Left renal pelvis (tissue), 4 donors: ENCODE results near the gene CDK17. TPM values are rescaled to one million over a fixed set of nuclear protein-coding genes. Genes with fewer than 3 reads are reported as not detected.
"Not testable (repeated sequence)": the region's sequence is repeated elsewhere in the genome, so short reads cannot be mapped to it uniquely, and the experiment has no call there.

Experiments used
- DNase-seq, 4 donors: peaks; one replicate each; pipeline ENCODE4 v3.0.0-alpha.2; 2013; ENCODE audit warnings: low read depth in 4 of 4, low spot score in 3 of 4
- polyA plus RNA-seq, 4 donors: library from polyadenylated mRNA; unstranded; fragments of 120-200 nt; gene quantifications; one replicate each; pipeline ENCODE4 v1.2.1, GENCODE V29; 2013; ENCODE audit not compliant: insufficient read length in 4 of 4

The CDK17 gene
- polyA plus RNA-seq, 4 donors, result 30.3 to 44.1 (median 38.7) TPM

DNA sequence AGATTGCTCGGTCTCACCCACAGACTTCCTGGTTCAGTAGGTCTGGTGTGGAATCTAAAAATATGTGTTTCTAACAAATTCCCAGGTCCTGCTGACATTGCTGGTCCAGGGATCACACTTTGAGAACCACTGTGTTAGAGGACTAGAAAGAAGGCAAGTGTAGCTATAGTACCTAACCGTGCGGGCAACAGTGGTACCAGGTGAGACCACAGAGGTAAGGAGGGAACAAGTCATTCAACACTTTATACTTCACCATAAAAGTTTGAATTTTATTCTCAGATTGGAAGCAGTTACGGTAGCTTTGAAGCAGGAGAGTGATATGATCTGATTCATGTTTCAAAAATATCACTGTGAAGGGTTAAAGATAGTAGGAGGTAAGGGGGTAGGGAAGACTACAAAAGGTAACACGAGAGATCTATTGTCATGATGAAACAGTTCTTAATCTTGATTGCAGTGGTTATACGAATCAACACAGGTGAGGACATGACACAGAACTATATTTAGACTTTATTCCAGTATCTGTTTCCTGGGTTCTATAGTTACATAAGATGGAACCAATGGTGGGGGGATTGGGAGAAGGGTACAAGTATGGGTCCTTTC, 73.5 kb downstream of the CDK17 start:
- no peak for DNase-seq

DNA sequence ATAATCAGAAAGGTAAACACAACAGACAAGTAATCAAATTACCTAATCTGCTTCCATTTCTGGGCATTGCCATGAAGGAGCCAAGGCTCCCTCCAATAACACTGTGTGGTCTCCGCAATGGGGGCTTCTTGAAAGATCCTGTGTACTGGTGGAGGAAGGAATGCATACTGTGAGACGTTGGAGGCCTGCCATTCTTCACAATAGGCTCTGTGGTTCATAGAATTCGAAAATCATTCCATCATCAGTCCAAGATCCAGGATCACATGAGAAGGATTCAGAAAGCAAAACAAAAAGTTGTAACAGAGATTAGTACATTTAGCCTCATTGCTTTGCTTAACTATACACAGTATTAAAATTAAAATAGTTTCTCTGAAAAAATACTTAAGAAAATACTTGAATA, 76.3 kb downstream of the CDK17 start:
- DNase-seq, result no peak

DNA sequence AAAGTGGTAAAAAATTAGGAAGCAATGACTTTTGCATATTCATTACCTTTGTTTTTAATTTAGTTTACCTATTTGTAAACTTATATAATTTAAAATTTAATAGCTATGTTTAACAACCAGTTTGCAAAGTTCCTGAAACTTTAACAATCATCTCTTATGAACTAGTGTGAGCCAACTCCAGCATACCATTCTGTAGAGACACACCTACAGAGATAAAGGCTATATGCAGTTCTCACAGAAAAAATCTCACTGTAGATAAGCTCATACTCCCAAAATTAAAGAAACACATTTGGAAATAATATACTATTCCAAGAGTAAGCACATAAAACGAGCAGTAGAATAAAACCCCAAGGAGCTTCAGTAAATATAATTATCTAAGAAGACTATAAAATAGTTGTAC, 77.5 kb downstream of the CDK17 start:
- no peak for DNase-seq

DNA sequence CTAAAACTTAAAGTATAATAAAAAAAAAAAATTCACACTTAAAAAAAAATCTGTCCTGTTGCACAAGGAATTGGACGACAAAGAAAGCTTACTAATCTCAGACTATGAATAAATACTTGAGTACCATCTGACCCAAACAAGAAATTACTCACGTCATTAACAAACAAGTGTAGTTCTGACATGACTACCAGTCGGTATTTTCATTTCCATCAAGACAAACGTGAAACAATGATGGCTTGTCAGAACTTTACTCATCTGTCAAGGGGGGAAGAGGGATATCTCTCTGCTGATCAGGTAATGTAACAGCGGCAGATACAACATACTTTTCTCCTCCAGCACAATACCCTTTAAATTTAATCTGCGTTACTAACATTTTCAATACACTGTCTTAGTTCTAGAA, 78.3 kb downstream of the CDK17 start:
- no peak for DNase-seq

- not testable (repeated sequence) for DNase-seq
Observed at GRCh38 chr12:96317801-96318200, 82.4 kb downstream of the CDK17 start.

GRCh38 chr12:96315741-96316481, 84.3 kb downstream of the CDK17 start:
- DNase-seq, result not testable (repeated sequence)

DNA sequence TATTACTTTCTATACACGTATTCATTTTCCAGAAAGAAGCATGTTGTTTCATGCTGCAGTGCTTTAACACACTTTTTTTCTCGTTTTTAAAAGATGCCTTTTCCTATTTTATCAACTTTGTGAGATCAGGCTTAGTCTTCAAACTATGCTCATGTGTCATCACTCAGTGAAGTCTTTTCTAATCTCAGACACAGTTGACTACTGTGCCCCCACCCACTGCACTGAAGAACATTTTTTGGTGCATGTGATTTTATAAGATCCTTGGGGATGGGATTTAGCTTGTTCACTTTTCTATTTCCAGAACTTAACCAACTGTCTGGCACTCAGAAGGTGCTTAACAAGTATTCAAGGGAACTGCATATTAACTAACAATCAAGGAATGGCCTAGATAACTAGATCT, 85.5 kb downstream of the CDK17 start:
- DNase-seq, result no peak

GRCh38 chr12:96313606-96314005, 86.6 kb downstream of the CDK17 start:
- DNase-seq, result no peak

GRCh38 chr12:96311191-96311590, 89.0 kb downstream of the CDK17 start:
- DNase-seq, result no peak

- DNase-seq, result no peak
Observed at GRCh38 chr12:96310067-96310466, 90.2 kb downstream of the CDK17 start.

DNA sequence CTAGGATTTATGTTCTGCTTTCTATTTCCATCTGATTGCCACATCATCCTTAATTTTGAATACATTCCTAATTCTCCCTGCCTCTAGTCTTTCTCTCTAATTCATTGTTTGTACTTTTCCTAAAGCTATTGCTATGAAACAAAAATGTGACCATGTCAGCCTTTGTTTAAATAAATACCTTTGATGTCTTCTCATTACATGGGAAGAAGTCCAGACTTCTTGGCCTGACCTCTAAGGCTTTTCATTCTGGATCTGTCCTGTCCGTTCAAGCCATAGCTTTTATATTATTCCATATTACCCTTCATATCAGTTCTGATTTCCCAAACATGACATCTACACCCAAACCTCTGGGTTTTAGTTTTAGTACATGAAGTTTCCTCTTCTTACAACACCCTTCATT, 91.4 kb downstream of the CDK17 start:
- no peak for DNase-seq

GRCh38 chr12:96305665-96306064, 94.6 kb downstream of the CDK17 start:
- DNase-seq, result no peak

GRCh38 chr12:96303653-96304052, 96.6 kb downstream of the CDK17 start:
- no peak for DNase-seq

DNA sequence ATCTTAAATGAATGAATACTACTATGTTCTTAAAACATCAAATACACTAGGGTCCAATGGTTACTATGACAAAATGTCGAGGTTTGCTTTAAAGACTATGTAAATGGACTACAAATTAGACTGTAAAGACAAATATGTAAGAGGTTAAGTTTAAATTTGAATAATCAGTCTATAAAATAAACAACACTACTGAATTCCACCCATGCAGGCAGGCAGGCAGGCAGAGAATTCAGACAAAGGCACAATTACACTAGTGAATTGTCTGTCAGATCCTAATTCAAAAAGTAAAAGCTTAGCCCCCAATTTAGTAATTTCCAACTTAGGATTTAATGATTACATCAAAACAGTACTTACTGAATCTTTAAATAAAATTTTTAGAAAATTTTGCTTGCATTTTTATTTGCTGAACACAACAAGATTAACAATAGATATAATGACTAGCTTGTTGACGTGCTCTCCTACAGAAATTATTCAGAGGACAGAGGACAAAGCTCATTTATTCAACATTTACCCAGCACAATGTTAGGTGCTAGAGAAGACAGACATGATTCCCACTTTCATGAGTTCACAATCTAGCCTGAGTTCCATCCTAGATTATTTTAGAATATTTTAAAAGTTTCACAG, 97.4 kb downstream of the CDK17 start:
- no peak for DNase-seq

DNA sequence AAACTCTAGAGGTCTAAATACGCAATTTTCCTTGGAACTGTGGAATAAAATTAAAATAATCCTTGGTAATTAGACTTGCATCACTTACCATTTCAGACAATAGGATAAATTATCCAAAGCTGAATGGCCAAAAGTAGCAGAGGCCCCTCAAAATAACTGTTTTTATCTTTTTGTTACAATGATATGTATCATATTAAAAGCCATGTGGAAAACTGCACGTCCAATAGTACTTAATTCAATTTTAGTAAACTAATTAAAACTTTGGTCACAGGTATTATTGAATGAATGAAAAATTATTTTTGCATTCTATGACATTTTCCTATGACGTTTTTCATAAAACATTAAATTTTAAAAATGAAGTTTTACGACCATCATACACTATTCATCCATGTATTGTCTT, 98.5 kb downstream of the CDK17 start:
- DNase-seq, result no peak

DNA sequence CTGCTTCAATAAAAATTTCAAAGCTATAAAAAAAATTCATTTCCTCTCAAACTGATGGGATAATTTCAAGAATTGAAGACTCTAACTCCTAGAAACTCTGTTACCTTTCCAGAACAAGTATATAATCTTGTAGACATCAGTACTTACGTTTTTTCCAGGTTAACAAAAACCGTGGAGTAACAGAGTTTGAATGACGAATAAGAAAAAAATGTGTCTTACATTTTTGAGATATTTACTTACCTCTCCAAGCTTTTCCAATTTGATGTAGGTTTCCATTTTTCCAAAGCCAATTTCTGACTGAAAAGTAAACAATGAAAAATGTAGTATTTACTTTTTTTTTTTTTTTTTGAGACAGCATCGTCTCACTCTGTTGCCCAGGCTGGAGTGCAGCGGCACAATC, 100.2 kb downstream of the CDK17 start:
- no peak for DNase-seq

- no peak for DNase-seq
Observed at GRCh38 chr12:96297504-96297903, 102.7 kb downstream of the CDK17 start.

DNA sequence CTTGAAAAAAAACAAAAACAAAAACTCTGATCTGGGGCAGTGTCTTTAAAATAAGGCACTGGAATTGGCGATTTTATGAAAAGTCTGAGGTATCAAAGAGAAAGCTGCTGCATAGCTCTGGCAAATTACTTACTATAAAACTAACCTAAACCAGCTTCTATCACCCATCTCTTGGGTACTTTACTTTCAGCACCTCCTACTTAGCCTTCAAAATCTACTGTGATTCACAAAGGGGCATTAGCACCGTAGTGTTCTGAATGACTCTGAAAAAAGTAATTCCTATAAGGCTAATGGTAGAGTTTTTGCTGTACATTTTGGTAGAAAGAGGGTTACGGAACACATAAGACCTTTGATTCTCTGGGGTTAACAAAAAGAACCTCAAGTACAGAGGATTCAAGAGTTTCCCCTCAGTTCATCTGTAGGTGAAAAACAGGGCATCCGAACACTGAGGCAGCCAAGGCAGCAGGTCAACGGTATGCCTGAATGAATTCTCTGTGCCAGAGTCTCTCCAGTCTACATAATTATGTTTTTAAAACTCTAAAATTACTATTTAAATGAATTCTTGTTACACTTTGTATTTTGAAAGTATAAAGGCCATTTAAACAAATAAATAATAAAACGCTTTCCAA, 104.6 kb downstream of the CDK17 start:
- no peak for DNase-seq

DNA sequence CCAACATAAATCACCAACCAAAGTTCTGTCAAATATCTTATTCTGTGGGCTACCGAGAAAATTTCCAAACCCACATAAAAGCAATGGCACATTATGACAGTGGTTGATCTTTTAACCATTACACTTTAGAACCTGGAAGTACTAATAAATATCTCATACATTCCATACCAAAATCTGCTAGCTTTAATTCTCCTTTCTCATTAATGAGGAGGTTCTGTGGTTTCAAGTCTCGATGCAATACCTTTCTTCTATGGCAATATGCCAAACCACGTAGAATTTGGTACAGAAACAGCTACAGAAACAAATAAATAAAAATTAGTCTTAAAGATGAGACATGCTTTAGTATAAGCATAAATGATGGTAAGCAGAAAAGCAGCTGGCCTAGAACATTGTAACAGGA, 105.4 kb downstream of the CDK17 start:
- DNase-seq, result no peak

- no peak for DNase-seq
Observed at GRCh38 chr12:96293093-96293492, 107.1 kb downstream of the CDK17 start.

- DNase-seq, result no peak
Observed at GRCh38 chr12:96289067-96289466, 111.2 kb downstream of the CDK17 start.

GRCh38 chr12:96285158-96285557, 115.1 kb downstream of the CDK17 start:
- DNase-seq, result no peak
